Ishikawa (cell line): ENCODE data around the gene CYP11A1.

Experiments used
- CEBPB ChIP-seq: IDR thresholded peaks from 2 replicates; pipeline ENCODE4 v1.6.1; 2012
- CREB1 ChIP-seq: IDR thresholded peaks from 2 replicates; pipeline ENCODE4 v1.6.1; 2012; ENCODE audit warnings: low read depth
- EGR1 ChIP-seq: IDR thresholded peaks from 2 replicates; pipeline ENCODE4 v1.6.1; 2012
- EP300 ChIP-seq: IDR thresholded peaks from 2 replicates; pipeline ENCODE4 v1.6.1; 2012; ENCODE audit warnings: borderline replicate concordance
- FOXM1 ChIP-seq: IDR thresholded peaks from 2 replicates; pipeline ENCODE4 v1.6.1; 2012; ENCODE audit warnings: low read depth, borderline replicate concordance
- MAX ChIP-seq: IDR thresholded peaks from 2 replicates; pipeline ENCODE4 v1.6.1; 2012
- NFIC ChIP-seq: IDR thresholded peaks from 2 replicates; pipeline ENCODE4 v1.6.1; 2012
- RAD21 ChIP-seq: IDR thresholded peaks from 2 replicates; pipeline ENCODE4 v1.6.1; 2012; ENCODE audit warnings: low read depth
- REST ChIP-seq: IDR thresholded peaks from 2 replicates; pipeline ENCODE4 v1.6.1; 2012; ENCODE audit warnings: low read depth, mild to moderate bottlenecking
- TAF1 ChIP-seq: IDR thresholded peaks from 2 replicates; pipeline ENCODE4 v1.6.1; 2012; ENCODE audit warnings: low read depth, mild to moderate bottlenecking
- TCF12 ChIP-seq: IDR thresholded peaks from 2 replicates; pipeline ENCODE4 v1.6.1; 2012; ENCODE audit warnings: low read depth
- TEAD4 ChIP-seq: IDR thresholded peaks from 2 replicates; pipeline ENCODE4 v1.6.1; 2012
- USF1 ChIP-seq: IDR thresholded peaks from 2 replicates; pipeline ENCODE4 v1.6.1; 2012
- YY1 ChIP-seq: IDR thresholded peaks from 2 replicates; pipeline ENCODE4 v1.6.1; 2012; ENCODE audit warnings: low read depth
- ZBTB7A ChIP-seq: IDR thresholded peaks from 2 replicates; pipeline ENCODE4 v1.6.1; 2012; ENCODE audit warnings: low read depth

Gene CYP11A1

GRCh38 chr15:74291101-74292071 lies 76.1 kb downstream of the CYP11A1 start:
- no peak for TF ChIP-seq EP300
- TF ChIP-seq CEBPB: no peak
- no peak for TF ChIP-seq ZBTB7A
- no peak for TF ChIP-seq NFIC
- TF ChIP-seq CREB1: no peak
- TF ChIP-seq TEAD4: no peak
- no peak for TF ChIP-seq YY1
- peak; percentile 99 for TF ChIP-seq REST
- no peak for TF ChIP-seq TAF1
- TF ChIP-seq RAD21: peak; percentile 19; the same call in 1 of the 2 replicates
- TF ChIP-seq TCF12: no peak
- no peak for TF ChIP-seq EGR1
- TF ChIP-seq MAX: peak; percentile 76
- no peak for TF ChIP-seq USF1
- no peak for TF ChIP-seq FOXM1

GRCh38 chr15:74290645-74291044 lies 76.8 kb downstream of the CYP11A1 start:
- TF ChIP-seq RAD21 (no peak), FOXM1 (no peak)

- TF ChIP-seq TCF12: no peak
- no peak for TF ChIP-seq ZBTB7A
- no peak for TF ChIP-seq YY1
- TF ChIP-seq REST: no peak
- no peak for TF ChIP-seq CEBPB
- TF ChIP-seq CREB1: no peak
- no peak for TF ChIP-seq EP300
- TF ChIP-seq EGR1: no peak
Observed at GRCh38 chr15:74289671-74290070, 77.8 kb downstream of the CYP11A1 start.
